ENCODE results near the gene KIAA0753. TPM values are rescaled to one million over a fixed set of nuclear protein-coding genes. Genes with fewer than 3 reads are reported as not detected.

Gene KIAA0753
- total RNA-seq, 1 donor from 2014 or later, result 14.5 TPM

- peak; percentile 46 for DNase-seq (ENCODE audit: low spot score)
- no peak for TF ChIP-seq CTCF (IDR thresholded peaks at IDR 0.05)
- Mint-ChIP-seq H3K4me3 (ENCODE audit: unreplicated experiment) (no peak overlapping the region), H3K36me3 (ENCODE audit: low read depth) (no peaks in the 10 kb centered on the region), H3K27me3 (ENCODE audit: low read depth) (peaks cover 34% of the 10 kb centered on the region), H3K4me1 (ENCODE audit: low read depth) (no peaks in the 10 kb centered on the region), H3K27ac (ENCODE audit: unreplicated experiment) (no peak overlapping the region), H3K9me3 (ENCODE audit: low read depth) (no peaks in the 10 kb centered on the region)
Observed at GRCh38 chr17:6683730-6684459, 43.4 kb upstream of the KIAA0753 start.

GRCh38 chr17:6683081-6683684 lies 42.7 kb upstream of the KIAA0753 start:
- peaks cover 39% of the 10 kb centered on the region for H3K27me3 Mint-ChIP-seq (ENCODE audit: low read depth)
- TF ChIP-seq CTCF (IDR thresholded peaks at IDR 0.05), result no peak
- no peak overlapping the region for H3K4me3 Mint-ChIP-seq (ENCODE audit: unreplicated experiment)
- DNase-seq (ENCODE audit: low spot score), result peak; percentile 9
- no peak overlapping the region for H3K27ac Mint-ChIP-seq (ENCODE audit: unreplicated experiment)
- H3K9me3 Mint-ChIP-seq (ENCODE audit: low read depth), result no peaks in the 10 kb centered on the region
- H3K4me1 Mint-ChIP-seq (ENCODE audit: low read depth), result no peaks in the 10 kb centered on the region
- no peaks in the 10 kb centered on the region for H3K36me3 Mint-ChIP-seq (ENCODE audit: low read depth)

GRCh38 chr17:6682339-6682738 lies 41.8 kb upstream of the KIAA0753 start:
- DNase-seq (ENCODE audit: low spot score), result peak; percentile 34
- TF ChIP-seq CTCF (IDR thresholded peaks at IDR 0.05), result no peak
- H3K4me1 Mint-ChIP-seq (ENCODE audit: low read depth), result no peaks in the 10 kb centered on the region
- H3K27ac Mint-ChIP-seq (ENCODE audit: unreplicated experiment), result no peak overlapping the region
- H3K4me3 Mint-ChIP-seq (ENCODE audit: unreplicated experiment), result no peak overlapping the region
- H3K36me3 Mint-ChIP-seq (ENCODE audit: low read depth), result no peaks in the 10 kb centered on the region
- H3K27me3 Mint-ChIP-seq (ENCODE audit: low read depth), result peaks cover 40% of the 10 kb centered on the region
- H3K9me3 Mint-ChIP-seq (ENCODE audit: low read depth), result no peaks in the 10 kb centered on the region

GRCh38 chr17:6681671-6682070 lies 41.2 kb upstream of the KIAA0753 start:
- Mint-ChIP-seq H3K36me3 (ENCODE audit: low read depth) (no peaks in the 10 kb centered on the region), H3K4me1 (ENCODE audit: low read depth) (peaks cover 2% of the 10 kb centered on the region), H3K9me3 (ENCODE audit: low read depth) (no peaks in the 10 kb centered on the region), H3K27me3 (ENCODE audit: low read depth) (peaks cover 33% of the 10 kb centered on the region), H3K27ac (ENCODE audit: unreplicated experiment) (no peak overlapping the region), H3K4me3 (ENCODE audit: unreplicated experiment) (no peak overlapping the region)
- DNase-seq (ENCODE audit: low spot score), result peak; percentile 52
- no peak for TF ChIP-seq CTCF (IDR thresholded peaks at IDR 0.05)

GRCh38 chr17:6681176-6681575 lies 40.7 kb upstream of the KIAA0753 start:
- H3K9me3 Mint-ChIP-seq (ENCODE audit: low read depth), result no peaks in the 10 kb centered on the region
- DNase-seq (ENCODE audit: low spot score), result peak; percentile 7
- H3K27me3 Mint-ChIP-seq (ENCODE audit: low read depth), result peaks cover 32% of the 10 kb centered on the region

More at GRCh38 chr17:6681176-6681575, 40.7 kb upstream of the KIAA0753 start:
- Mint-ChIP-seq H3K4me1 (ENCODE audit: low read depth) (peaks cover 2% of the 10 kb centered on the region), H3K4me3 (ENCODE audit: unreplicated experiment) (no peak overlapping the region), H3K36me3 (ENCODE audit: low read depth) (no peaks in the 10 kb centered on the region), H3K27ac (ENCODE audit: unreplicated experiment) (no peak overlapping the region)
- TF ChIP-seq CTCF (IDR thresholded peaks at IDR 0.05), result no peak
